ENCODE results near the gene REC114. TPM values are rescaled to one million over a fixed set of nuclear protein-coding genes. Genes with fewer than 3 reads are reported as not detected.

The REC114 gene
- total and polyA plus RNA-seq, 2 donors (not counting 3 experiments of a cell fraction or from before 2014, with no cell fraction given), result not detected

DNA sequence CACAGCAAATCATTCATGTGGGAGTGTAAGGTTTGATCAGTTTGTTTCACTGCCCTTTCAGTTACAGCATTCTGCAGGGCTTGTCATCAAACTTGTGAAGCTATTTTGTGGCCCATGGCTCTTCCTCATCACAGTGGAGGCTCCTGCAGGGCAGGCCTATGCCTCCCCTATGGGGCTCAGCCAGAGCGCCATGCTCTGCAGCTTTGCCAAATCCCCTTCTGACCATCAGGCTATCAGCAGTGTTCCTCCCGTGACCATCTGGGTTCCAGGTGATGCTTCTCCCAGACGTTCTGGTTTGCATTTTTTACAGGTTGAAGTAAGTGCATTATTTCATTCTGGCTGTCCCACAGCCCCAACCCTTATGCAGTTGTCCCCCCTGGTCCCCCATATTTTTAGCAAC is 28.1 kb upstream of the REC114 start:
- ChIA-PET POLR2A (no interaction called here), CTCF (no interaction called here)
- BruUV-seq (replicated peaks), result no TSS peak
- TF ChIP-seq MYC (IDR thresholded peaks at IDR 0.05; ENCODE audit: low read depth, low read length) (no peak), GATA2 (IDR thresholded peaks at IDR 0.05; ENCODE audit: insufficient read depth, insufficient read length, low read depth, low read length) (no peak), MAX (IDR thresholded peaks at IDR 0.05; ENCODE audit: insufficient read depth, insufficient read length) (no peak), JUN (IDR thresholded peaks at IDR 0.05; ENCODE audit: borderline replicate concordance, insufficient read depth, insufficient read length, low read depth) (no peak), POLR2A (IDR thresholded peaks at IDR 0.05; ENCODE audit: low read depth, low read length) (no peak), CTCF (IDR thresholded peaks at IDR 0.05; ENCODE audit: extremely low read depth in 1 of 2, insufficient read depth in 1 of 2, low read depth in 1 of 2, low read length in 2 of 2) (no peak), POLR2AphosphoS5 (IDR thresholded peaks at IDR 0.05; ENCODE audit: insufficient read depth, low read depth, low read length) (no peak)
- Histone ChIP-seq H4K20me1 (replicated peaks; ENCODE audit: control insufficient read depth, extremely low read depth, insufficient read depth, low read length) (no peaks in the 10 kb centered on the region), H3K9ac (replicated peaks; ENCODE audit: extremely low read depth, insufficient read depth, low read length) (no peak overlapping the region), H3K4me1 (ENCODE audit: control insufficient read depth, extremely low read depth, insufficient read depth, low read length) (no peaks in the 10 kb centered on the region), H3K4me3 (replicated peaks in 1 of 3; ENCODE audit: insufficient read depth in 1 of 3, low read depth in 1 of 3, low read length in 3 of 3) (no peak overlapping the region), H3K79me2 (ENCODE audit: control insufficient read depth, insufficient read depth, low read length) (no peaks in the 10 kb centered on the region), H3K9me1 (replicated peaks; ENCODE audit: control insufficient read depth, extremely low read depth, insufficient read depth, low read length) (no peaks in the 10 kb centered on the region), H2AFZ (ENCODE audit: low read depth, low read length) (no peak overlapping the region), H3K36me3 (ENCODE audit: control insufficient read depth in 2 of 2, extremely low read depth in 1 of 2, insufficient read depth in 2 of 2, low read length in 2 of 2) (no peaks in the 10 kb centered on the region), H3K4me2 (ENCODE audit: insufficient read depth, low read length) (no peak overlapping the region), H3K9me3 (replicated peaks; ENCODE audit: control insufficient read depth, insufficient read depth, low read length) (no peaks in the 10 kb centered on the region), H3K27me3 (ENCODE audit: control insufficient read depth in 2 of 2, insufficient read depth in 2 of 2, low read length in 2 of 2) (no peaks in the 10 kb centered on the region), H3K27ac (ENCODE audit: insufficient read depth, low read depth, low read length) (no peak overlapping the region)
- DNase-seq (ENCODE audit: low read depth, low spot score) (no peak), FAIRE-seq (no peak)
- dilution Hi-C loops (cut with MboI; ENCODE audit: extremely low pct_ligation_motif_present, low sequenced_read_pairs) (no loop called here), intact Hi-C loops (cut with micrococcal nuclease) (no loop called here)
